Mammary microvascular endothelial cell (primary cell): ENCODE results near the gene TIMM29. TPM values are rescaled to one million over a fixed set of nuclear protein-coding genes. Genes with fewer than 3 reads are reported as not detected.

ENCODE experiments used
- total RNA-seq: library from RNA; depleted of rRNA; stranded (reverse); fragments of >200 nt; gene quantifications from 2 replicates; pipeline ENCODE4 v1.2.3, GENCODE V29; 2015

The TIMM29 gene
- total RNA-seq, result 33.6 and 37.2 TPM in 2 replicates

DNA sequence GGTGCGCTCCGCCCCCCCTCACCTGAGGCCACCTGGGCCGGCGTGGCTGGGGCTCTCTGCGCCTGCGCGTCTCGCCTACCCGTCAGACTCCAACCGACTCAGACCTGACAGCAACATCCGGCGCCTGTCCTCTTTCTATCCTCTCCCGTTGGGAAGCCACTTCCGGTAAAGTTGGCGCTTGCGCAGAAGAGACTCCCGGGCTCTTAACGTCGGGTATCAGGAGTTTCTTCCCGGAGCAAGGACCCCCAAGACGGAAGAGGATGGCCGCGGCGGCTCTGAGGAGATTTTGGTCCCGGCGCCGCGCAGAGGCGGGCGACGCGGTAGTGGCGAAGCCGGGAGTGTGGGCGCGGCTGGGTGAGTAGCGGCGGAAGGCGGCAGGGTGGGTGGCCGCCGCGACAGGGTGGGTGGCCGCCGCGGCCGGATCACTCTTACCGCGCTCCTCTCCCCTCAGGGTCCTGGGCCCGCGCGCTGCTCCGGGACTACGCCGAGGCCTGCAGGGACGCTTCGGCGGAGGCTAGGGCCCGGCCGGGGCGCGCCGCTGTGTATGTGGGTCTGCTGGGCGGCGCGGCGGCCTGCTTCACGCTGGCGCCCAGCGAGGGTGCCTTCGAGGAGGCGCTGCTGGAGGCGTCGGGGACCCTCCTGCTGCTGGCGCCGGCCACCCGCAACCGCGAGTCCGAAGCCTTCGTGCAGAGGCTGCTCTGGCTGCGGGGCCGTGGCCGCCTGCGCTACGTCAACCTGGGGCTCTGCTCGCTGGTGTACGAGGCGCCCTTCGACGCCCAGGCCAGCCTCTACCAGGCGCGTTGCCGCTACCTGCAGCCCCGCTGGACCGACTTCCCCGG, at the start of gene TIMM29, which contains the start of gene YIPF2:
Gene TIMM29, plus strand, starts transcription at position 249 of the 839 bp plus-strand sequence. Its CDS starts 12 bp downstream, at position 261.
Gene YIPF2, minus strand, starts transcription at position 77 of the 839 bp plus-strand sequence. CDS start 229 bp downstream, outside the sequence.

GRCh38 chr19:10960314-10961072, 31.9 kb downstream of the TIMM29 start, which contains the start of gene SMARCA4:
TSS of gene SMARCA4 (plus strand) at chr19:10961030. CDS start at chr19:10984152, 23,122 bp downstream.

Other genes starting within 250 kb of the TIMM29 start
- gene QTRT1, start 227.4 kb upstream of the TIMM29 start, total RNA-seq, result 30.8 and 34.3 TPM in 2 replicates
- 89.7 and 107 TPM in 2 replicates for gene DNM2, start 210.7 kb upstream of the TIMM29 start, total RNA-seq
- 52.4 and 64.0 TPM in 2 replicates for gene TMED1, start 92.6 kb upstream of the TIMM29 start, total RNA-seq
- gene C19orf38, start 80.4 kb upstream of the TIMM29 start, total RNA-seq, result not detected in 2 replicates
- gene CARM1, start 57.3 kb upstream of the TIMM29 start, total RNA-seq, result 36.0 and 42.9 TPM in 2 replicates
- 52.8 and 58.6 TPM in 2 replicates for gene YIPF2, start 172 bp upstream of the TIMM29 start, total RNA-seq
- gene SMARCA4, start 32.2 kb downstream of the TIMM29 start, total RNA-seq, result 90.7 and 102 TPM in 2 replicates
- 139 and 144 TPM in 2 replicates for gene LDLR, start 160.7 kb downstream of the TIMM29 start, total RNA-seq
- gene SPC24, start 227.0 kb downstream of the TIMM29 start, total RNA-seq, result 48.6 and 67.5 TPM in 2 replicates